Measurements from ENCODE around the gene PLEKHG2. TPM values are rescaled to one million over a fixed set of nuclear protein-coding genes. Genes with fewer than 3 reads are reported as not detected.

The PLEKHG2 gene
- total and polyA plus RNA-seq, 9 of the 15 experiments (the other 6 are each of a cell fraction or from before 2014, with no cell fraction given) = 0.98 to 45.7 (median 9.8) TPM

GRCh38 chr19:39411832-39412099 is 703 bp upstream of the PLEKHG2 start (continued):
- no peak for TF ChIP-seq AFF1 (IDR thresholded peaks at IDR 0.05; ENCODE audit: low read depth in 1 of 2, partially characterized antibody in 2 of 2)
- TF ChIP-seq ZNF785 (CRISPR knock-in tag; IDR thresholded peaks at IDR 0.05) = no peak
- TF ChIP-seq, protein P1, sequence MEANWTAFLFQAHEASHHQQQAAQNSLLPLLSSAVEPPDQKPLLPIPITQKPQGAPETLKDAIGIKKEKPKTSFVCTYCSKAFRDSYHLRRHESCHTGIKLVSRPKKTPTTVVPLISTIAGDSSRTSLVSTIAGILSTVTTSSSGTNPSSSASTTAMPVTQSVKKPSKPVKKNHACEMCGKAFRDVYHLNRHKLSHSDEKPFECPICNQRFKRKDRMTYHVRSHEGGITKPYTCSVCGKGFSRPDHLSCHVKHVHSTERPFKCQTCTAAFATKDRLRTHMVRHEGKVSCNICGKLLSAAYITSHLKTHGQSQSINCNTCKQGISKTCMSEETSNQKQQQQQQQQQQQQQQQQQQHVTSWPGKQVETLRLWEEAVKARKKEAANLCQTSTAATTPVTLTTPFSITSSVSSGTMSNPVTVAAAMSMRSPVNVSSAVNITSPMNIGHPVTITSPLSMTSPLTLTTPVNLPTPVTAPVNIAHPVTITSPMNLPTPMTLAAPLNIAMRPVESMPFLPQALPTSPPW (CRISPR knock-in tag; IDR thresholded peaks at IDR 0.05) = no peak
- TF ChIP-seq ZNF561 (CRISPR knock-in tag; conservative IDR thresholded peaks at IDR 0.05) = 0 out of 2 replicates have a peak, but pooled peaks have one; percentile 49
- TF ChIP-seq CSDE1 (IDR thresholded peaks at IDR 0.05) = no peak
- TF ChIP-seq ZNF253 (CRISPR knock-in tag; conservative IDR thresholded peaks at IDR 0.05) = no peak
- TF ChIP-seq, protein P2, sequence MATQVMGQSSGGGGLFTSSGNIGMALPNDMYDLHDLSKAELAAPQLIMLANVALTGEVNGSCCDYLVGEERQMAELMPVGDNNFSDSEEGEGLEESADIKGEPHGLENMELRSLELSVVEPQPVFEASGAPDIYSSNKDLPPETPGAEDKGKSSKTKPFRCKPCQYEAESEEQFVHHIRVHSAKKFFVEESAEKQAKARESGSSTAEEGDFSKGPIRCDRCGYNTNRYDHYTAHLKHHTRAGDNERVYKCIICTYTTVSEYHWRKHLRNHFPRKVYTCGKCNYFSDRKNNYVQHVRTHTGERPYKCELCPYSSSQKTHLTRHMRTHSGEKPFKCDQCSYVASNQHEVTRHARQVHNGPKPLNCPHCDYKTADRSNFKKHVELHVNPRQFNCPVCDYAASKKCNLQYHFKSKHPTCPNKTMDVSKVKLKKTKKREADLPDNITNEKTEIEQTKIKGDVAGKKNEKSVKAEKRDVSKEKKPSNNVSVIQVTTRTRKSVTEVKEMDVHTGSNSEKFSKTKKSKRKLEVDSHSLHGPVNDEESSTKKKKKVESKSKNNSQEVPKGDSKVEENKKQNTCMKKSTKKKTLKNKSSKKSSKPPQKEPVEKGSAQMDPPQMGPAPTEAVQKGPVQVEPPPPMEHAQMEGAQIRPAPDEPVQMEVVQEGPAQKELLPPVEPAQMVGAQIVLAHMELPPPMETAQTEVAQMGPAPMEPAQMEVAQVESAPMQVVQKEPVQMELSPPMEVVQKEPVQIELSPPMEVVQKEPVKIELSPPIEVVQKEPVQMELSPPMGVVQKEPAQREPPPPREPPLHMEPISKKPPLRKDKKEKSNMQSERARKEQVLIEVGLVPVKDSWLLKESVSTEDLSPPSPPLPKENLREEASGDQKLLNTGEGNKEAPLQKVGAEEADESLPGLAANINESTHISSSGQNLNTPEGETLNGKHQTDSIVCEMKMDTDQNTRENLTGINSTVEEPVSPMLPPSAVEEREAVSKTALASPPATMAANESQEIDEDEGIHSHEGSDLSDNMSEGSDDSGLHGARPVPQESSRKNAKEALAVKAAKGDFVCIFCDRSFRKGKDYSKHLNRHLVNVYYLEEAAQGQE (IDR thresholded peaks at IDR 0.05; ENCODE audit: borderline replicate concordance) = peak; percentile 94
- TF ChIP-seq, protein P2 (CRISPR knock-in tag; IDR thresholded peaks at IDR 0.05; ENCODE audit: low read depth) = no peak
- no peak for TF ChIP-seq ZNF778 (CRISPR knock-in tag; IDR thresholded peaks at IDR 0.05)
- TF ChIP-seq YY1 (IDR thresholded peaks at IDR 0.05; ENCODE audit: borderline replicate concordance in 1 of 3, control insufficient read depth in 1 of 3, extremely low read depth in 1 of 3, insufficient read depth in 3 of 3, insufficient read length in 1 of 3, insufficient replicate concordance in 2 of 3, low read depth in 1 of 3, low read length in 2 of 3) = peak in 1 of 3 experiments; percentile 2
- TF ChIP-seq FOSL1 (tag; conservative IDR thresholded peaks at IDR 0.05) = no peak
- no peak for TF ChIP-seq PHB2 (IDR thresholded peaks at IDR 0.05; ENCODE audit: low read depth)
- no peak for TF ChIP-seq SMAD1 (IDR thresholded peaks at IDR 0.05; ENCODE audit: low read depth, low read length, partially characterized antibody)
- TF ChIP-seq ZKSCAN8 (CRISPR knock-in tag; IDR thresholded peaks at IDR 0.05) = 0 out of 2 replicates have a peak, but pooled peaks have one; percentile 74
- no peak for TF ChIP-seq KLF6 (CRISPR knock-in tag; IDR thresholded peaks at IDR 0.05; ENCODE audit: borderline replicate concordance)
- TF ChIP-seq BRD4 (IDR thresholded peaks at IDR 0.05) = no peak
